ENCODE measurements around the gene CELF5.

The CELF5 gene

DNA sequence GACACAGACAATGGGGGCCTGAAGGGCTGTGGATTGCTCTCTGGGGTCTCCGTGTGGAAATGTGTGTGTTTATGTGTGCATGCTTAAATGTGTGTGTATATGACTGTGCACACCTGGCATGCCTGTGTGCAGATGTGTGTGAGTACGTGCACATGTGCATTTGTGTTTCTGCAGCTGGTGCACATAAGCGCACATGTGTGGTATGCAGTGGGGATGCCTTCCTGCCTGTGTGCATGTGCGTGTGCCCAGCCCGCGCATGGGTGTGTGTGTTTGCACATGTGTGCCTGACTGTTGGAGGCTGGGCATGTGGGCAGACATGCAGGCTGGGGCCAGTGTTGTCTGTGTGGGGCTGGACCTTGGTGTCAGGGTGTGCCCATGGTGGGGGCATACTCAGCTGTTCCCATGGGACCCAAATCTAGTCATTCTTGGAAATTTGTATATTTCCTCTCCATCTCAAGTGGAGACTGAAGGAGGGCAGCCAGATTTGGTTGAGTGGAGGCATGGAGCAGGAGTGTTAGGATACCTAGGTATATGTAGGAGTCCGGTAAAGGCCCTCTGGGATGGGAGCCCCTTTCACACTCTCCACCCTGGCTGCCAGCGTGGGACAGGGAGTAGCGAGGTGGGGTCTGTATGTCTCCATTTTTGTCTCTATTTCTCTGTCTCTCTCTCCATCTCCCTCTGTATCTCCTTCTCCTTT lies 49.9 kb downstream of the CELF5 start:
- 92% methylated on average over 9 of the region's 9 CpGs for WGBS, 2 experiments
- Histone ChIP-seq H3K9me3 (ENCODE audit: control insufficient read depth, low read length) (peaks cover 4% of the 10 kb centered on the region), H3K27ac (ENCODE audit: insufficient read depth, low read depth, low read length, poor library complexity, severe bottlenecking) (no peak overlapping the region), H3K27me3 (ENCODE audit: control insufficient read depth, insufficient read depth, low read length, poor library complexity, severe bottlenecking) (peaks cover 10% of the 10 kb centered on the region), H3K4me1 (ENCODE audit: control insufficient read depth, insufficient read depth, low read length) (peaks cover 15% of the 10 kb centered on the region), H3K36me3 (ENCODE audit: control insufficient read depth, insufficient read depth, low read length) (no peaks in the 10 kb centered on the region), H3K4me3 (ENCODE audit: insufficient read depth, low read depth, low read length) (no peak overlapping the region)

DNA sequence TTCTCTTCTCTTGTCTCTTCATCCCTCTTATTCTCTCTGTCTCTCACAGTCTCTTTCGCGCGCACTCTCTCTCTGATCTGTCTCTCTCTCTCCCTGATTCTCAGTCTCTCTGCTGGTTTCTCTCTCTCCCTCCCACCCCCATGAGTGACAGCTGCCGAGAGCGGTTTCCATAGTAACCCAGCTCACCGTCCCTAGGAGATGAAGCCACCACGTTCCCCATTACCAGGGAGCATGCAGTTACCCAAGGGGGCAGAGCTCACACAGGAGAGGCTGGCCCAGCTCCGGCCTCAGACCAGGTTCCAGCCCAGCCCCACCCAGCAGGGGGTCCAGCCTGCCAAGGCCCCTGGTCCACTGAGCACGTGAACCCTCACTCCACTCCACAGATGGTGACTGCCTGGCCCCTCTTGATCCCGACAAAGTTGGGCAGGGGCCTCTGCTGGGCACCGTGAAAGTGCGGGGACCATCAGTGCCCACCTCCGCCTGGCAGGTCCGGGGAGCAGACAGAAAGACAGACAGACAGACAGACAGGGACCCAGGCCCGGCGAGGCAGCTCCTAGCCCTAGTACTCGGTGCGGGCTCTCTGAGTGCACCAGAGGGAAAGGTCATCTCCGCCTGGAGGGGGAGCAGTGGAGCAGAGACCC lies 50.6 kb downstream of the CELF5 start:
- Histone ChIP-seq H3K27ac (ENCODE audit: insufficient read depth, low read depth, low read length, poor library complexity, severe bottlenecking) (no peak overlapping the region), H3K4me3 (ENCODE audit: insufficient read depth, low read depth, low read length) (peak overlapping the region; percentile 41), H3K27me3 (ENCODE audit: control insufficient read depth, insufficient read depth, low read length, poor library complexity, severe bottlenecking) (peaks cover 3% of the 10 kb centered on the region), H3K4me1 (ENCODE audit: control insufficient read depth, insufficient read depth, low read length) (peaks cover 15% of the 10 kb centered on the region), H3K36me3 (ENCODE audit: control insufficient read depth, insufficient read depth, low read length) (no peaks in the 10 kb centered on the region), H3K9me3 (ENCODE audit: control insufficient read depth, low read length) (peaks cover 4% of the 10 kb centered on the region)
- 16 to 17% methylated on average over 19 of the region's 19 CpGs for WGBS, 2 experiments

DNA sequence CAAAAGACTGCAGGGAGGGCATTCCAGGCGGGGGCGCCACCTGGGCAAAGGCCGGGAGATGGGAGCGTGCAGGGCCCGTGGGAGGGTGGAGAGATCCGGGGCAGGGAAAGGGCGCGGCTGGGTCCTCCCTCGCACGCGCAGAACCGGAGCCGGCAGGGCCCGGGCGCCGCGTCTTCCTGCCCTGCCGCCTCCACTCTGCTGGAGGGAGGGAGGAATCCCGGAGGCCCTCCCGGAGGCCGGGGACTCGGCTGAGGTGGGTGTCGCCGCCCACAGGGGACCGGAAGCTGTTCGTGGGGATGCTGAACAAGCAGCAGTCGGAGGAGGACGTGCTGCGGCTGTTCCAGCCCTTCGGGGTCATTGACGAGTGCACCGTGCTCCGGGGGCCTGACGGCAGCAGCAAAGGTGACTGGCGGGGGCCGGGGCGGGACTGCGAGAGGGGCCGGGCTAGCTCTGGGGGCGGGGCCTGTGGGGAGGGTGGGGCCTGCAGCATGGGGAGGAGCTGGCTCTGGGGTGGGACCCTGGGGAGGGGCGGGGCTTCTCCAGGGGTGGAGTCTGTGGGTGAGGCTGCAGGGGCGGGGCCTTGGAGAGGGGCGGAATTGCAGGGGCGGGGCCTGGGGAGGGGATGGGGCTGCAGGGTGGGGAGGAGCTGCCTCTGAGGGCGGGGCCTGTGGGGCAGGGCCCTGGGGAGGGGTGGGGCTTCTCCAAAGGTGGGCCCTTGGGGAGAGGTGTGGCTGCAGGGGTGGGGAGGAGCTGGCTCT lies 51.3 kb downstream of the CELF5 start:
- H3K27ac ChIP-seq (ENCODE audit: insufficient read depth, low read depth, low read length, poor library complexity, severe bottlenecking), result no peak overlapping the region
- H3K9me3 ChIP-seq (ENCODE audit: control insufficient read depth, low read length), result peaks cover 4% of the 10 kb centered on the region
- no peaks in the 10 kb centered on the region for H3K36me3 ChIP-seq (ENCODE audit: control insufficient read depth, insufficient read depth, low read length)
- H3K4me3 ChIP-seq (ENCODE audit: insufficient read depth, low read depth, low read length), result peak overlapping the region; percentile 41
- H3K4me1 ChIP-seq (ENCODE audit: control insufficient read depth, insufficient read depth, low read length), result peaks cover 15% of the 10 kb centered on the region
- no peaks in the 10 kb centered on the region for H3K27me3 ChIP-seq (ENCODE audit: control insufficient read depth, insufficient read depth, low read length, poor library complexity, severe bottlenecking)
- WGBS, 2 experiments, result 1 to 2% methylated on average over 45 of the region's 45 CpGs

DNA sequence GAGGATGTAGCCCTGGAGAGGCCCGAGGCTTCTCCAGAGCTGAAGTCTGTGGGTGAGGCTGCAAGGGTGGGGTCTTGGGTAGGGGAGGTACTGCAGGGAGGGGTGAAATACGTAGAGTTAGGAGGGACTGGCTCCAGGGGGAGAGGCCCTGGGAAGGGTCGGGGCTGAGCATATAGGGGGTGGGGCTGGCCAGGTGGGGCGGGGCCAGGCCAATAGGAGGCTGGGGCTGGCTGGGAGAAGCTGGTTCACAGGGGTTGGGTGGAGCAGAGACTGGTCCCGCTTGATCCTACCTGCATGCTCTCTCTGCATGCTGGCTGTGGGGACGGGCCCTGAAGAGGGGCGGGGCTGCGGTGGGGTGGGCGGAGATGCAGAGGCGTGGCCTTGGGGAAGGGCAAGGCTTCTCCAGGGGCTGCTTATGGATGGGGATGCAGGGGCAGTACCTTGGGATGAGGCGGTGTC lies 51.9 kb downstream of the CELF5 start:
- Histone ChIP-seq H3K36me3 (ENCODE audit: control insufficient read depth, insufficient read depth, low read length) (no peaks in the 10 kb centered on the region), H3K27me3 (ENCODE audit: control insufficient read depth, insufficient read depth, low read length, poor library complexity, severe bottlenecking) (no peaks in the 10 kb centered on the region), H3K4me1 (ENCODE audit: control insufficient read depth, insufficient read depth, low read length) (peaks cover 15% of the 10 kb centered on the region), H3K9me3 (ENCODE audit: control insufficient read depth, low read length) (peaks cover 4% of the 10 kb centered on the region), H3K27ac (ENCODE audit: insufficient read depth, low read depth, low read length, poor library complexity, severe bottlenecking) (no peak overlapping the region), H3K4me3 (ENCODE audit: insufficient read depth, low read depth, low read length) (no peak overlapping the region)
- WGBS, 2 experiments, result 7 to 9% methylated on average over 11 of the region's 11 CpGs

DNA sequence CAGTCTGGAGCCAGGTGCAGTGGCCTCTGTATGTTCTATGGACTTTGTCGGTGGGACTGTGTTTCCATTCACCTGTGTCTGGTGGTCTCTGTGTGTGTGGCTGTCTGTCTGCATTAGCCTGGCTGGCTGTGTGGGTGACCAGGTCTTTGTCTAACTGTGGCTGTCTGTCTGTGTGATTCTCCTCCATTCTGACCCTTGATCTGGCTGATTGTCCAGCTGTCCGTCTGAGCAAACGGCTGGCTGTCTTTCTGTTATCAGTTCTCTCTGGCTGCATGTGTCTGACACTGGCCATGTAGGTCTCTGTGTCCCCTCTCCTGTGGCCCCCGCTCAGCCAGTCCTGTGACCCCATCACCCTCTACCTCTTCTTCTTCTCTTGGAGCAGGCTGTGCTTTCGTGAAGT lies 53.2 kb downstream of the CELF5 start:
- Histone ChIP-seq H3K9me3 (ENCODE audit: control insufficient read depth, low read length) (peaks cover 4% of the 10 kb centered on the region), H3K27ac (ENCODE audit: insufficient read depth, low read depth, low read length, poor library complexity, severe bottlenecking) (no peak overlapping the region), H3K27me3 (ENCODE audit: control insufficient read depth, insufficient read depth, low read length, poor library complexity, severe bottlenecking) (no peaks in the 10 kb centered on the region), H3K36me3 (ENCODE audit: control insufficient read depth, insufficient read depth, low read length) (no peaks in the 10 kb centered on the region), H3K4me1 (ENCODE audit: control insufficient read depth, insufficient read depth, low read length) (peaks cover 15% of the 10 kb centered on the region), H3K4me3 (ENCODE audit: insufficient read depth, low read depth, low read length) (no peak overlapping the region)
- 95% methylated on average over 5 of the region's 5 CpGs for WGBS, 2 experiments

DNA sequence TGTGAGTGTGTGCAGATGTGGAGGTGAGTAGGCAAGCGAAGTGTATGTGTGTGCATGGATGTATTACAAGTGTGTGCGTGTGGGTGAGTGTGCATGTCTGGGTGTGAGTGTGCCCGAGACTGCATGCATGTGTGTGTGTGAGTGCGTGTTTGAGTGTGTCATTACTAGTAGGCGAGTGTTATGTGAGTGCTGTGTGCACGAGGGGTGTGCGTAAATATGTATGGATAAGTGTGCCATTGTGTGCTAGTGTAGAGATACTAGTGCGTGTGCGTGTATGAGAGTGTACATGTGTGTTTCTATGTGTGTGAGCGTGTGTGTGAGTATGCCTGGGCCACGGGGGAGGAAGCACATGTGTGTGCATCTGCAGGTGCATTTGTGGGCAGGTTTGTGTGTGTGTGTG lies 53.8 kb downstream of the CELF5 start:
- no peaks in the 10 kb centered on the region for H3K9me3 ChIP-seq (ENCODE audit: control insufficient read depth, low read length)
- no peaks in the 10 kb centered on the region for H3K27me3 ChIP-seq (ENCODE audit: control insufficient read depth, insufficient read depth, low read length, poor library complexity, severe bottlenecking)
- WGBS, 2 experiments, result 91 to 93% methylated on average over 11 of the region's 11 CpGs
- H3K36me3 ChIP-seq (ENCODE audit: control insufficient read depth, insufficient read depth, low read length), result no peaks in the 10 kb centered on the region
- H3K4me1 ChIP-seq (ENCODE audit: control insufficient read depth, insufficient read depth, low read length), result peaks cover 15% of the 10 kb centered on the region
- no peak overlapping the region for H3K4me3 ChIP-seq (ENCODE audit: insufficient read depth, low read depth, low read length)
- no peak overlapping the region for H3K27ac ChIP-seq (ENCODE audit: insufficient read depth, low read depth, low read length, poor library complexity, severe bottlenecking)

DNA sequence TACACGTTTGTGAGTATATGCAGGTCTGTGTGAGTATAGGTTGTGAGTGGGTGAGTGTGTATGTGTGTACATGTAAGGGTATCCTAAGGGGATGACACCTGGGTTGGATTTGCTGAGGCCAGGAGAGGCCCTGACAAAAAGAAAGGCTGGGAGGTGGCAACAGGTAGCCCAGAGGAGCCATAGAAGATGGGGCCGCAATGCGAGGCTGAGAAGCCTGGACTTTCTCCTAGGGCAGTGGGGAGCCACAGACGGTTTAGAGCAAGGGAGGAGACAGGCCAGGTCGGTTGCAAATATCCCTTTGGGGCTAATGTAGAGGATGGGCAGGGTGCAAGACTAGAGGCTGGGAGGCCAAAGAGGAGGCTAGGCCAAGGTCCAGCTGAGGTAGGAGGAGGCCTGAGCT lies 54.3 kb downstream of the CELF5 start:
- WGBS, 2 experiments, result 88 to 89% methylated on average over 5 of the region's 5 CpGs
- Histone ChIP-seq H3K4me3 (ENCODE audit: insufficient read depth, low read depth, low read length) (no peak overlapping the region), H3K36me3 (ENCODE audit: control insufficient read depth, insufficient read depth, low read length) (no peaks in the 10 kb centered on the region), H3K27ac (ENCODE audit: insufficient read depth, low read depth, low read length, poor library complexity, severe bottlenecking) (no peak overlapping the region), H3K27me3 (ENCODE audit: control insufficient read depth, insufficient read depth, low read length, poor library complexity, severe bottlenecking) (no peaks in the 10 kb centered on the region), H3K4me1 (ENCODE audit: control insufficient read depth, insufficient read depth, low read length) (peaks cover 15% of the 10 kb centered on the region), H3K9me3 (ENCODE audit: control insufficient read depth, low read length) (no peaks in the 10 kb centered on the region)

DNA sequence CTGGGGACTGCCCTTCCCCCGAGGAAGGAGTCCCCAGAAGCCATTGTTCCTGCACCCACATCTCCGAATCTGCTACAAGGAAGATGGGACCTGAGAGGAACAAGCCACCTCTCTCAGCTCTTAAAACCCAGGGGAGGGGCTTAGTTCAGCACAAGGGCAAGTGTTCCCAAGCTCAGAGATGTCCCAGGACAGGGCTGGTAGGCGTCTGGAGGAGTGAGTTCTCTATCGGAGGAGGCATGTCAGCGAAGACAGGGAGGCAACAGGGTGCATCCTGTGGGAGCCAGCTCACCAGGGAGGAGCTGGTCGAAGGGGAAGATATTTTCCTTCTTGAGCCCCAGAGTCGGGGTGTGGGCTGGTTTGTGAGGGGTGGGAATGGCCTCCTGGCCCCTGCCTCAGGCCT lies 54.8 kb downstream of the CELF5 start:
- WGBS, 2 experiments, result 88 to 89% methylated on average over 7 of the region's 7 CpGs
- Histone ChIP-seq H3K4me3 (ENCODE audit: insufficient read depth, low read depth, low read length) (no peak overlapping the region), H3K27ac (ENCODE audit: insufficient read depth, low read depth, low read length, poor library complexity, severe bottlenecking) (no peak overlapping the region), H3K9me3 (ENCODE audit: control insufficient read depth, low read length) (no peaks in the 10 kb centered on the region), H3K36me3 (ENCODE audit: control insufficient read depth, insufficient read depth, low read length) (no peaks in the 10 kb centered on the region), H3K27me3 (ENCODE audit: control insufficient read depth, insufficient read depth, low read length, poor library complexity, severe bottlenecking) (peaks cover 3% of the 10 kb centered on the region), H3K4me1 (ENCODE audit: control insufficient read depth, insufficient read depth, low read length) (peaks cover 12% of the 10 kb centered on the region)

DNA sequence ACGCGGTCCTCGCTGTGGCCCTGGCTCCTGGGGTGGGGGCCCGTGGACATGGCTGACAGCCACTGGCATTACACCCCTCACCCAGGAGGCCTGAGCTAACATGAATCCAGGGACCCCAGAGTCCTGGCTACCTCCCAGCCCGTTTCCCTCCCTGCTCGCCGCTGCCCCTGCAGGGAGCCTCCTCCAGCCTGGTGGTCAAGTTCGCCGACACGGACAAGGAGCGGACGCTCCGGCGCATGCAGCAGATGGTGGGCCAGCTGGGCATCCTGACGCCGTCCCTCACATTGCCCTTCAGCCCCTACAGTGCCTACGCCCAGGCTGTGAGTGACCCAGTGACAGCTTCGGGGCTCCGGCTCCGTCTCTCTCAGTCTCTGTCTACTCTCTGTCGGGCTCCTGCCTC lies 56.6 kb downstream of the CELF5 start:
- peaks cover 4% of the 10 kb centered on the region for H3K4me1 ChIP-seq (ENCODE audit: control insufficient read depth, insufficient read depth, low read length)
- WGBS, 2 experiments, result 88 to 89% methylated on average over 21 of the region's 21 CpGs
- H3K27me3 ChIP-seq (ENCODE audit: control insufficient read depth, insufficient read depth, low read length, poor library complexity, severe bottlenecking), result peaks cover 7% of the 10 kb centered on the region
- no peaks in the 10 kb centered on the region for H3K36me3 ChIP-seq (ENCODE audit: control insufficient read depth, insufficient read depth, low read length)
- H3K4me3 ChIP-seq (ENCODE audit: insufficient read depth, low read depth, low read length), result no peak overlapping the region
- H3K9me3 ChIP-seq (ENCODE audit: control insufficient read depth, low read length), result no peaks in the 10 kb centered on the region
- no peak overlapping the region for H3K27ac ChIP-seq (ENCODE audit: insufficient read depth, low read depth, low read length, poor library complexity, severe bottlenecking)

DNA sequence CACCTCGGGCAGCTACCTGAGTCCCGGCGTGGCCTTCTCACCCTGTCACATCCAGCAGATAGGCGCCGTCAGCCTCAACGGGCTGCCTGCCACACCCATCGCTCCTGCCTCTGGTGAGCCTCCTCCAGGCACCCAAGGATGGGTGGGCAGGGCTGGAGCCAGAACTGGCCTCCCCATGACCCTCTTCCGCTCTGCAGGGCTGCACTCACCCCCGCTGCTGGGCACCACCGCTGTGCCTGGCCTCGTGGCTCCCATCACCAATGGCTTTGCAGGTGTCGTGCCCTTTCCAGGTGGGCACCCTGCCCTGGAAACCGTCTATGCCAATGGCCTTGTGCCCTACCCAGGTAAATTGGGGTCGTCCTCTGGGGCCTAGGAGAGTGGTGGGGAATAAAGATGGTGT lies 57.7 kb downstream of the CELF5 start:
- H3K9me3 ChIP-seq (ENCODE audit: control insufficient read depth, low read length), result no peaks in the 10 kb centered on the region
- 90 to 92% methylated on average over 14 of the region's 14 CpGs for WGBS, 2 experiments
- peaks cover 7% of the 10 kb centered on the region for H3K27me3 ChIP-seq (ENCODE audit: control insufficient read depth, insufficient read depth, low read length, poor library complexity, severe bottlenecking)
- no peak overlapping the region for H3K27ac ChIP-seq (ENCODE audit: insufficient read depth, low read depth, low read length, poor library complexity, severe bottlenecking)
- no peak overlapping the region for H3K4me3 ChIP-seq (ENCODE audit: insufficient read depth, low read depth, low read length)
- no peaks in the 10 kb centered on the region for H3K36me3 ChIP-seq (ENCODE audit: control insufficient read depth, insufficient read depth, low read length)
- H3K4me1 ChIP-seq (ENCODE audit: control insufficient read depth, insufficient read depth, low read length), result peaks cover 4% of the 10 kb centered on the region

Measured in ectodermal cell (in vitro differentiated cells).